GM18508 (cell line): ENCODE data around the gene ITPR2.

Experiments
- ATAC-seq: cut with Tn5 transposase; IDR thresholded peaks from one replicate; pipeline ENCODE4 v1.9.1; 2021; ENCODE audit warnings: moderate number of reproducible peaks; ENCODE audit not compliant: insufficient read depth, unreplicated experiment

The ITPR2 gene

GRCh38 chr12:26499979-26500640, 332.9 kb downstream of the ITPR2 start:
- no peak for ATAC-seq

- no peak for ATAC-seq
These were observed 336.8 kb downstream of the ITPR2 start for GRCh38 chr12:26496170-26496569.

- ATAC-seq: no peak
These were observed 339.3 kb downstream of the ITPR2 start for GRCh38 chr12:26493656-26494055.

- no peak for ATAC-seq
These were observed 340.6 kb downstream of the ITPR2 start for GRCh38 chr12:26492406-26492805.

GRCh38 chr12:26489908-26490307, 343.1 kb downstream of the ITPR2 start:
- no peak for ATAC-seq

GRCh38 chr12:26488351-26488750, 344.6 kb downstream of the ITPR2 start:
- ATAC-seq: no peak

- peak; percentile 88 for ATAC-seq
These were observed 359.7 kb downstream of the ITPR2 start for GRCh38 chr12:26473291-26473690.

- peak; percentile 59 for ATAC-seq
These were observed 361.4 kb downstream of the ITPR2 start for GRCh38 chr12:26471560-26471959.

GRCh38 chr12:26469421-26470180, 363.4 kb downstream of the ITPR2 start:
- ATAC-seq: no peak

- no peak for ATAC-seq
These were observed 365.6 kb downstream of the ITPR2 start for GRCh38 chr12:26467351-26467750.

- ATAC-seq: no peak
These were observed 366.3 kb downstream of the ITPR2 start for GRCh38 chr12:26466726-26467125.

- no peak for ATAC-seq
These were observed 367.4 kb downstream of the ITPR2 start for GRCh38 chr12:26465419-26466097.

- ATAC-seq: no peak
These were observed 371.2 kb downstream of the ITPR2 start for GRCh38 chr12:26461776-26462175.

- no peak for ATAC-seq
These were observed 372.6 kb downstream of the ITPR2 start for GRCh38 chr12:26460361-26460760.

GRCh38 chr12:26455936-26456574, 376.9 kb downstream of the ITPR2 start:
- ATAC-seq: no peak

GRCh38 chr12:26453246-26453645, 379.7 kb downstream of the ITPR2 start:
- no peak for ATAC-seq

GRCh38 chr12:26452511-26452910, 380.5 kb downstream of the ITPR2 start:
- ATAC-seq: no peak

GRCh38 chr12:26451763-26452162, 381.2 kb downstream of the ITPR2 start:
- ATAC-seq: no peak

- ATAC-seq: no peak
These were observed 387.1 kb downstream of the ITPR2 start for GRCh38 chr12:26445909-26446308.

- no peak for ATAC-seq
These were observed 389.7 kb downstream of the ITPR2 start for GRCh38 chr12:26443309-26443708.

GRCh38 chr12:26441434-26441833, 391.6 kb downstream of the ITPR2 start:
- ATAC-seq: no peak
